Measurements from ENCODE around the gene UBR4. TPM values are rescaled to one million over a fixed set of nuclear protein-coding genes. Genes with fewer than 3 reads are reported as not detected.
A peak's percentile ranks its signal among the peaks of the same experiment; 100 is the strongest.

UBR4 gene
- total and polyA plus RNA-seq, 3 experiments from 2014 or later, result 27.4 to 112 (median 110) TPM

DNA sequence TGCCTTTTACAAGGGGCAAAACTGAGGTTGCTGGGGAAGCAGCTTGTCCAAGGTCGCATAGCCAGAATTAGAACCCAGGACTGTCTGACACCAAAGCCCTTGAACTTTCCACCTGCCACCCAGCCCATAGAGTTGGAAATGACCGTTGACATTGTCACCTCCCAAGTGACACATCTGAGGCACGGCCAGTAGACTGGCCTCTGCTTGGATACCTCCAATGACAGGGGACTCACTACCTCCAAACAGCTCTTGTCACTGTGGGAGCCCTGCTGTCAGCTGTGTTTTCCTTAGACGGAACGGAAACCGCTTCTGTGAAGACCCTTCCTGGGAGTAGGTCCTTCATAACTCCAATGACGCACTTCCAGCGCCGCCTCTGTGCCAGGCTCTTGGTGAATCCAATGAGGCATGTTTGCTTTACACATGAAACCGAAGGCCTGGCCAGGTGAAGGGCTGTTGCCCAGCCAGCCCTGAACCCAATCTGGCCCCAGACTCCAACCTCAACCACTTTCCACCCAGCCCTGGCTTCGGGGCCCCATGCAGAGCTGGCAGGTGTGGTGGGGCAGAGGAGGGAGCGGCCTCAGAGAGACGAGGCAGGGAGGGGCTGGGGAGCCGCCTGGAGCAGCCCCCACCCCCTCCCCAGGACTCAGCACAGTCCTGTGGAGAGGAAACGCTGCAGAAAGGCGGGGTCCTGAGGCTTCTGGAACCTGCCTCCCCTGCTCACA is 144.4 kb downstream of the UBR4 start:
- H3K27me3 Mint-ChIP-seq, result no peaks in the 10 kb centered on the region

DNA sequence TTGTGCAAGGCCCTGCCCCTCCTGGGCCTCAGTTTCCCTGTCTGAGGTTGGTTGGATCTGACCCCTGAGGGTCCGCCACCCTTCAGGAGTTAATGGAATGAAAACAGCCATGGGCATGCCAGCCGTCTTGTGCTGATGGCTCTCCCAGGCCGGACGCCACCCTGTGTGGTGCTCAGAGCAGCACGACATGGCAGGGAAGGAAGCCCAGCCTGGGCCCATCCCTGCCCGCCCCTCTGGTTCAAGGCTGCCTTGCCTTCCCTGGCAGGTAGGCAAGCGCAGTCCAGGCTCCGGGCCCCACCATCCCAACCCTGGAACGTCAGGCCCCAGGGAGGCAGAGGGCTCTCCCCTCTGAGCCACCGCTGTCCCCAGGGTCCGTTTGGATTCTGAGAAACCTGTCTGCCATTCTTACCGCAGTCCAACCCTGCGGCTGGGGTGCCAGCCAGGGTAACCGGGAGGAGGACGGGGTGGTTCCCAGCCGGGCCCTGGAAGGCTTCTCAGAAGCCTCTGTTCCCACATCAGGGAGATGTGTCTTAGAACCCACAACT is 145.1 kb downstream of the UBR4 start:
- Histone ChIP-seq H3K36me3 (ENCODE audit: insufficient read depth, low read length) (no peaks in the 10 kb centered on the region), H3K4me1 (ENCODE audit: insufficient read depth, low read length) (peaks cover 5% of the 10 kb centered on the region), H3K27me3 (ENCODE audit: insufficient read depth, low read length, poor library complexity, severe bottlenecking) (no peaks in the 10 kb centered on the region), H3K9me3 (ENCODE audit: low read length) (no peaks in the 10 kb centered on the region), H3K4me3 (ENCODE audit: low read length) (no peak overlapping the region), H3K27ac (ENCODE audit: low read depth, low read length) (no peak overlapping the region)
- ChIA-PET CTCF (no interaction called here), POLR2A (no interaction called here)
- DNase-seq, result no peak
- no peak overlapping the region for H3K4me3 Mint-ChIP-seq
- H3K36me3 Mint-ChIP-seq, result peaks cover 0 to 1% (median 0%) of the 10 kb centered on the region in 3 donors
- peaks cover 4 to 21% (median 5%) of the 10 kb centered on the region in 3 donors for H3K4me1 Mint-ChIP-seq
- H3K27ac Mint-ChIP-seq, result no peak overlapping the region
- H3K27me3 Mint-ChIP-seq, result no peaks in the 10 kb centered on the region
- H3K9me3 Mint-ChIP-seq, result peaks cover 0 to 8% (median 3%) of the 10 kb centered on the region in 5 donors

More for the DNA sequence above, 144.4 kb downstream of the UBR4 start:
- Histone ChIP-seq H3K36me3 (ENCODE audit: insufficient read depth, low read length) (no peaks in the 10 kb centered on the region), H3K27ac (ENCODE audit: low read depth, low read length) (no peak overlapping the region), H3K9me3 (ENCODE audit: low read length) (no peaks in the 10 kb centered on the region), H3K4me1 (ENCODE audit: insufficient read depth, low read length) (peaks cover 5% of the 10 kb centered on the region), H3K27me3 (ENCODE audit: insufficient read depth, low read length, poor library complexity, severe bottlenecking) (no peaks in the 10 kb centered on the region), H3K4me3 (ENCODE audit: low read length) (no peak overlapping the region)
- Mint-ChIP-seq H3K4me1 (peaks cover 5 to 27% (median 5%) of the 10 kb centered on the region in 3 donors), H3K9me3 (peaks cover 0 to 8% (median 3%) of the 10 kb centered on the region in 5 donors), H3K27ac (no peak overlapping the region), H3K36me3 (peaks cover 0 to 1% (median 0%) of the 10 kb centered on the region in 3 donors), H3K4me3 (peak overlapping the region in 1 of 7 donors; percentile 65)
- ChIA-PET POLR2A (no interaction called here), CTCF (no interaction called here)
- DNase-seq, result no peak

DNA sequence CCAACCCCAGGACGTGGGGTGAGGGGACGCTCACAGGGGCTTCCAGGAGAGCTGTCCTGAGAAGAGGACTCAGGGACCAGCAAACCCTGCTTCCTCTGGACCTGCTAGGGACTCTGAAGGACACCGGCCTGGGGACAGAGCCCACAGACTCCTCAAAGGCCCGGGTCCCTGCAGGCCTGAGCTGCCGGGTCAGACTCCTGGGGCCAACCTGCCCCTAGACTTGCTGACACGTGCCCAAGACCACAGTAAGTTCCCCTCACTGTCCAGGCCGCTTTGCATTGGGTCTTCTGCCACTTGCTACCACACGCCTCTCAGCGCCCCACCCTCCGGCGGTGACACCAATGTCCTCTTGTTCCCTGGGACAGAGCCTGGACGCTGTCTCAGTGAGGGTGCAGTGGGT is 146.9 kb downstream of the UBR4 start:
- Mint-ChIP-seq H3K36me3 (peaks cover 0 to 1% (median 0%) of the 10 kb centered on the region in 3 donors), H3K4me3 (no peak overlapping the region), H3K9me3 (peaks cover 0 to 8% (median 3%) of the 10 kb centered on the region in 5 donors)

DNA sequence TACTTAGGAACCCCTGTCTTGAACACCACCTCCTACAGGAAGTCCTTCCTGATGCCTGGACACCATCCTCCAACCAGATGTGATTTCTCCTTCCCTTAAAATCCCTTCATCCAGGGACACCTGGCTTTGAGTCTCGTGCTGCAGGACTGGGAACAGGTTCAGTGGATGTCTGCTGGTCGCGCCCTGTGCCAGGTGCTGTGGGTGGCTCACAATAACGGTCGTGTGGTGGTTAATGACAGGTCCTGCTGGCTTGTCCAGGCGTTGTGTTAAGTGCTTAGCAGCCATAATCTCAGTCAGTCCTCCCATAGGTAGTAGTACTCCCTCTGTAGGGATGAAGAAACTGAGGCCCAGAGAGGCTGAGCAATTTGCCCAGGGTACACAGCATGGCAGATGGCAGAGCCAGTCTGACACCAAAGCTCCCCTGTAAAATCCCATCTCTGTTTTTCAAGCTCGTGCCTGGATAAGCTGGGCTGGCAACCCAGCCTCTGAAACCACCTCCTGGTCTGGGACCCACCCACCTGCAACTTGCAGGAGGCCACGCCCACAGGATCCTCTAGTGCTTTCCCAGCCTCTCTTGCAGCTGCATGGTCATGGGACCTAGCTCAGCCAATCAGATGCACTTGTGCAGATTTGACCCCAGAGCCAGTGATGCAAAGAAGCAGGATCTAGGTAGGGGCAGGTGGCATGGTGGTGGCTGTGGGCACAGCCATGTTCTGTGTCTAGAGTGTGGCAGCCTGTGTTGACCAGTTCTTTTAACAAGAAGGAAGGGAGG is 147.6 kb downstream of the UBR4 start:
- Mint-ChIP-seq H3K36me3 (peaks cover 0 to 1% (median 0%) of the 10 kb centered on the region in 3 donors), H3K9me3 (peaks cover 0 to 8% (median 3%) of the 10 kb centered on the region in 5 donors), H3K4me3 (peak overlapping the region in 2 of 7 donors; percentile 15 to 40), H3K27ac (peak overlapping the region in 4 of 8 donors; percentile 27 to 54 (median 32)), H3K4me1 (peaks cover 4 to 5% (median 5%) of the 10 kb centered on the region in 3 donors), H3K27me3 (peaks cover 6% of the 10 kb centered on the region in 2 donors)
- Histone ChIP-seq H3K4me3 (ENCODE audit: low read length) (no peak overlapping the region), H3K27ac (ENCODE audit: low read depth, low read length) (no peak overlapping the region), H3K4me1 (ENCODE audit: insufficient read depth, low read length) (no peaks in the 10 kb centered on the region), H3K9me3 (ENCODE audit: low read length) (no peaks in the 10 kb centered on the region), H3K36me3 (ENCODE audit: insufficient read depth, low read length) (no peaks in the 10 kb centered on the region), H3K27me3 (ENCODE audit: insufficient read depth, low read length, poor library complexity, severe bottlenecking) (no peaks in the 10 kb centered on the region)
- ChIA-PET POLR2A (no interaction called here), CTCF (interaction anchor here (0.5 to 1.5 kb wide), 2 partner anchors 12 to 343 kb away, joined by 3 read pairs; no protein-coding TSS in a partner anchor)
- no peak for DNase-seq

More for the DNA sequence above, 146.9 kb downstream of the UBR4 start:
- H3K27me3 ChIP-seq (ENCODE audit: insufficient read depth, low read length, poor library complexity, severe bottlenecking), result no peaks in the 10 kb centered on the region
- H3K4me3 ChIP-seq (ENCODE audit: low read length), result no peak overlapping the region
- CTCF ChIA-PET, result interaction anchor here (1.5 kb wide), 1 partner anchor 12 kb away, joined by 3 read pairs; no protein-coding TSS in a partner anchor
- Mint-ChIP-seq H3K27ac (no peak overlapping the region), H3K27me3 (peaks cover 6% of the 10 kb centered on the region in 2 donors), H3K4me1 (peaks cover 4 to 11% (median 5%) of the 10 kb centered on the region in 3 donors)
- H3K9me3 ChIP-seq (ENCODE audit: low read length), result no peaks in the 10 kb centered on the region
- no peak overlapping the region for H3K27ac ChIP-seq (ENCODE audit: low read depth, low read length)
- H3K36me3 ChIP-seq (ENCODE audit: insufficient read depth, low read length), result no peaks in the 10 kb centered on the region
- POLR2A ChIA-PET, result no interaction called here
- H3K4me1 ChIP-seq (ENCODE audit: insufficient read depth, low read length), result no peaks in the 10 kb centered on the region
- DNase-seq, result no peak

DNA sequence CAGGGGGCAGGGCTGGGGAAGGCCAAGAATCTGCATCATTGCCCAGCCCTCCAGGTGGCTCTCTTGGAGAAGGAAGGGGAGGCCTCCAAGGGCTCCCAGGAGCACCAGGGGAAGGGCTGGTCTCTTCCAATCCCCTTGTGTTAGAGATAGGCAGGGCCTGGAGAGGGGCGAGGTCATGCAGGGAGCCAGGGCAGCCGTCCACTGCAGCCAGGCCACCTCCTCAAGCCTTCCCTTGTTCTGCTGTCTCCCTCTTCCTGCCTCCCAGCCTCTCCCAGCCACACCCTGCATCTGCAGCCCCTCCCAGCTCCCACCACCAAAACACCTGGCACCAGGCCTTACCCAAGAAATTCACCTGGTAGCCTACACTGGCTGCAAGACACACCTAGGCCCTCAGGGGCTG is 148.3 kb downstream of the UBR4 start:
- H3K27ac ChIP-seq (ENCODE audit: low read depth, low read length), result no peak overlapping the region
- H3K27me3 Mint-ChIP-seq, result peaks cover 6 to 11% of the 10 kb centered on the region in 2 donors
- no peak overlapping the region for H3K4me3 ChIP-seq (ENCODE audit: low read length)
- H3K4me1 ChIP-seq (ENCODE audit: insufficient read depth, low read length), result no peaks in the 10 kb centered on the region
- H3K27me3 ChIP-seq (ENCODE audit: insufficient read depth, low read length, poor library complexity, severe bottlenecking), result no peaks in the 10 kb centered on the region
- H3K36me3 ChIP-seq (ENCODE audit: insufficient read depth, low read length), result no peaks in the 10 kb centered on the region
- H3K27ac Mint-ChIP-seq, result peak overlapping the region in 4 of 8 donors; percentile 27 to 77 (median 50)
- POLR2A ChIA-PET, result no interaction called here
- H3K4me1 Mint-ChIP-seq, result peaks cover 4 to 5% (median 5%) of the 10 kb centered on the region in 3 donors
- no peak for DNase-seq
- no peak overlapping the region for H3K4me3 Mint-ChIP-seq
- CTCF ChIA-PET, result no interaction called here
- H3K9me3 Mint-ChIP-seq, result peaks cover 0 to 8% (median 3%) of the 10 kb centered on the region in 5 donors
- H3K36me3 Mint-ChIP-seq, result peaks cover 0 to 1% (median 0%) of the 10 kb centered on the region in 3 donors
- H3K9me3 ChIP-seq (ENCODE audit: low read length), result no peaks in the 10 kb centered on the region

DNA sequence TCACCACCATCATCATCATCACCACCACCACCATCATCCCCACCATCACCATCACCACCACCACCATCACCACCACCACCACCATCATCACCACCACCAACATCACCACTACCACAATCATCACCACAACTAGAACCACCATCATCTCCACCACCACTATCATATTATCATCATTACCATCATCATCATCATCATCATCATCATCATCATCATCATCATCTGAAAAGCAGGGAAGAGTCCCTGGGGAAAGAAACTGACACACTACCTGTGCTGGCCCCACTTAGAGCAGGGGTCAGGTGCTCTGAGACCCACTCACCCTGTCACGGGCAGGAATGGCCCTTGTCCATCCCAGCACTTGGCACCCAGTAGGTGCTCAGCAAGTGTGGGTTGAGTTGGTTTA is 148.7 kb downstream of the UBR4 start:
- Mint-ChIP-seq H3K27me3 (peaks cover 7 to 14% of the 10 kb centered on the region in 2 donors), H3K4me3 (peak overlapping the region in 3 of 7 donors; percentile 19 to 63 (median 21)), H3K36me3 (peaks cover 0 to 1% (median 0%) of the 10 kb centered on the region in 3 donors), H3K4me1 (peaks cover 4 to 5% (median 5%) of the 10 kb centered on the region in 3 donors), H3K9me3 (peaks cover 0 to 8% (median 3%) of the 10 kb centered on the region in 5 donors), H3K27ac (peak overlapping the region in 6 of 8 donors; percentile 40 to 94 (median 55))
- Histone ChIP-seq H3K27ac (ENCODE audit: low read depth, low read length) (no peak overlapping the region), H3K4me3 (ENCODE audit: low read length) (no peak overlapping the region), H3K27me3 (ENCODE audit: insufficient read depth, low read length, poor library complexity, severe bottlenecking) (no peaks in the 10 kb centered on the region), H3K9me3 (ENCODE audit: low read length) (no peaks in the 10 kb centered on the region), H3K4me1 (ENCODE audit: insufficient read depth, low read length) (no peaks in the 10 kb centered on the region), H3K36me3 (ENCODE audit: insufficient read depth, low read length) (no peaks in the 10 kb centered on the region)
- ChIA-PET POLR2A (no interaction called here), CTCF (no interaction called here)
- DNase-seq, result no peak

DNA sequence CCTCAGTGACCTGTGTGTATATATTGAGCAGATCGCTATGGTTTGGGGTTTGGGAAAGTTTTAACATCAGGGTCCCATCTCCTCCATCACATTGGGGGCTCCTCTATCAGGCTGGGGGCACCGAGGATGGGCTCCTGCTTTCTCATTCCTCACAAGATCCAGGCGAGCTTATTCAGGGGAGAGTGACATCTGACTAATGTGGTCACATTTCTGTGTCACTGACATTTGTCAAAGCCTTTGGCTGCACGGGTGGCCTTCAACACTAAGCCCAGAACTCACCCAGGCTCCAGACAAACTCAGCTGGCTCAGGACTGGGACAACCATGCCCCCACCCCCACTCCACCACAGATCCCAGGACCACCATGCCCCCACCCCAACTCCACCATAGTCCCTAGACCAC is 150.3 kb downstream of the UBR4 start:
- no peak for DNase-seq
- H3K27me3 ChIP-seq (ENCODE audit: insufficient read depth, low read length, poor library complexity, severe bottlenecking), result peaks cover 7% of the 10 kb centered on the region
- peaks cover 6% of the 10 kb centered on the region for H3K4me1 ChIP-seq (ENCODE audit: insufficient read depth, low read length)
- Mint-ChIP-seq H3K27ac (no peak overlapping the region), H3K4me3 (no peak overlapping the region), H3K36me3 (peaks cover 0 to 1% (median 0%) of the 10 kb centered on the region in 3 donors), H3K27me3 (peaks cover 15 to 30% of the 10 kb centered on the region in 2 donors), H3K4me1 (peaks cover 12 to 18% (median 17%) of the 10 kb centered on the region in 3 donors), H3K9me3 (peaks cover 0 to 8% (median 3%) of the 10 kb centered on the region in 5 donors)
- no peak overlapping the region for H3K27ac ChIP-seq (ENCODE audit: low read depth, low read length)
- POLR2A ChIA-PET, result no interaction called here
- H3K9me3 ChIP-seq (ENCODE audit: low read length), result no peaks in the 10 kb centered on the region
- CTCF ChIA-PET, result no interaction called here
- no peaks in the 10 kb centered on the region for H3K36me3 ChIP-seq (ENCODE audit: insufficient read depth, low read length)
- H3K4me3 ChIP-seq (ENCODE audit: low read length), result no peak overlapping the region
